Keratinocyte (primary cell): ENCODE data around the gene NREP. TPM values are rescaled to one million over a fixed set of nuclear protein-coding genes. Genes with fewer than 3 reads are reported as not detected.

Experiments used
- DNase-seq: peaks from one replicate; pipeline ENCODE4 v3.0.0-alpha.2; 2011; ENCODE audit warnings: low read depth, missing footprints, low spot score
- FAIRE-seq: peaks from 2 replicates; lab custom pipeline; 2011; peaks lifted over from hg19 to GRCh38; lab: Jason Lieb, UNC
- H2AFZ ChIP-seq: 2 replicates; pipeline ENCODE4 v1.6.0; 2012; ENCODE audit warnings: low read length, control low read depth, inconsistent platforms; ENCODE audit not compliant: control insufficient read depth
- H3K27ac ChIP-seq: 2 replicates; pipeline ENCODE4 v1.5.1; 2011; ENCODE audit warnings: low read length; ENCODE audit not compliant: control insufficient read depth, insufficient read depth
- H3K27me3 ChIP-seq: 3 replicates; pipeline ENCODE4 v1.6.0; 2011; ENCODE audit warnings: low read length; ENCODE audit not compliant: control insufficient read depth, insufficient read depth; ENCODE audit errors: extremely low read depth
- H3K36me3 ChIP-seq, 2 experiments: 2 replicates in 1 of 2; 3 replicates in 1 of 2; pipeline ENCODE4 v1.5.1; 2011; ENCODE audit warnings: low read length in 2 of 2, mild to moderate bottlenecking in 1 of 2; ENCODE audit not compliant: control insufficient read depth in 2 of 2, insufficient read depth in 2 of 2; ENCODE audit errors: extremely low read depth in 1 of 2
- H3K4me1 ChIP-seq: 3 replicates; pipeline ENCODE4 v1.5.1; 2011; ENCODE audit warnings: low read length; ENCODE audit not compliant: control insufficient read depth, insufficient read depth; ENCODE audit errors: extremely low read depth
- H3K4me2 ChIP-seq: 3 replicates; pipeline ENCODE4 v1.6.0; 2011; ENCODE audit warnings: low read depth, low read length; ENCODE audit not compliant: control insufficient read depth, insufficient read depth; ENCODE audit errors: extremely low read depth
- H3K4me3 ChIP-seq, 3 experiments: fragments of 200-600 bp in 1 of 3; sonication (generic) in 1 of 3; 2 replicates in 2 of 3; 3 replicates in 1 of 3; pipeline ENCODE4 v1.5.1; 2011 to 2016; ENCODE audit warnings: low read length in 3 of 3, mild to moderate bottlenecking in 3 of 3, control low read depth in 2 of 3, inconsistent platforms in 1 of 3, low read depth in 1 of 3, mixed read lengths in 1 of 3, mixed run types in 1 of 3, moderate library complexity in 1 of 3; ENCODE audit not compliant: control insufficient read depth in 2 of 3, insufficient read depth in 2 of 3; ENCODE audit errors: extremely low read depth in 1 of 3
- H3K79me2 ChIP-seq: 2 replicates; pipeline ENCODE4 v1.6.0; 2012; ENCODE audit warnings: low read length; ENCODE audit not compliant: control insufficient read depth, insufficient read depth
- H3K9ac ChIP-seq: 3 replicates; pipeline ENCODE4 v1.6.0; 2011; ENCODE audit warnings: low read length; ENCODE audit not compliant: control insufficient read depth, insufficient read depth; ENCODE audit errors: extremely low read depth
- H3K9me1 ChIP-seq: 3 replicates; pipeline ENCODE4 v1.6.0; 2011; ENCODE audit warnings: low read length; ENCODE audit not compliant: control insufficient read depth, insufficient read depth; ENCODE audit errors: extremely low read depth
- H3K9me3 ChIP-seq: 2 replicates; pipeline ENCODE4 v1.5.1; 2012; ENCODE audit warnings: low read depth, low read length; ENCODE audit not compliant: control insufficient read depth
- H4K20me1 ChIP-seq: 3 replicates; pipeline ENCODE4 v1.6.0; 2011; ENCODE audit warnings: low read length; ENCODE audit not compliant: control insufficient read depth, insufficient read depth; ENCODE audit errors: extremely low read depth
- CTCF ChIP-seq, 3 experiments: IDR thresholded peaks in 1 of 3; conservative IDR thresholded peaks in 1 of 3; optimal IDR thresholded peaks in 1 of 3; 2 replicates in 2 of 3; 3 replicates in 1 of 3; pipeline versions ENCODE3 to v1.5.1; 2011; ENCODE audit warnings: low read length in 3 of 3, mild to moderate bottlenecking in 3 of 3, moderate library complexity in 2 of 3, control low read depth in 1 of 3, inconsistent platforms in 1 of 3; ENCODE audit not compliant: insufficient read depth in 2 of 3; ENCODE audit errors: extremely low read depth in 1 of 3
- EZH2 ChIP-seq: IDR thresholded peaks from one replicate; pipeline ENCODE4 v1.6.1; 2012; ENCODE audit warnings: inconsistent platforms, mild to moderate bottlenecking, low read length, moderate library complexity
- dilution Hi-C: fragments of 300-500 bp; cut with MboI; formaldehyde crosslinking; loops from one replicate; pipeline ENCODE4 v1.7.0; 2020; ENCODE audit warnings: low sequenced_read_pairs; ENCODE audit not compliant: extremely low pct_ligation_motif_present
- polyA plus RNA-seq, 5 experiments: library from polyadenylated mRNA; depleted of rRNA in 3 of 5; stranded (reverse) in 3 of 5; stranded (forward) in 1 of 5; unstranded in 1 of 5; fragments of >200 nt; gene quantifications; 1 replicate in 1 of 5; 2 replicates in 3 of 5; 3 replicates in 1 of 5; pipeline versions ENCODE4 v1.2.1 to v1.2.3, GENCODE V29; 2011 to 2012; ENCODE audit warnings: missing spikeins in 2 of 5, low read depth in 1 of 5, low replicate concordance in 1 of 5

NREP gene
- polyA plus RNA-seq, 1 donor (not counting 4 experiments of a cell fraction or from before 2014, with no cell fraction given), result 9.1 TPM

- TF ChIP-seq EZH2 (no peak), CTCF (optimal IDR thresholded peaks at IDR 0.05 in 1 of 3, IDR thresholded peaks at IDR 0.05 in 1 of 3, conservative IDR thresholded peaks at IDR 0.05 in 1 of 3; ENCODE audit: extremely low read depth in 1 of 3, insufficient read depth in 2 of 3, low read length in 3 of 3) (no peak)
- DNase-seq, result no peak
- H3K27ac ChIP-seq, result no peak overlapping the region
- no peaks in the 10 kb centered on the region for H3K79me2 ChIP-seq
- no peak for FAIRE-seq
- H3K27me3 ChIP-seq, result no peaks in the 10 kb centered on the region
- no peaks in the 10 kb centered on the region for H3K4me1 ChIP-seq
- no peak overlapping the region for H3K9ac ChIP-seq
- no peaks in the 10 kb centered on the region for H4K20me1 ChIP-seq
- H3K36me3 ChIP-seq, result no peaks in the 10 kb centered on the region
- no peak overlapping the region for H2AFZ ChIP-seq
- dilution Hi-C loops, result no loop called here
- no peak overlapping the region for H3K4me2 ChIP-seq
- no peaks in the 10 kb centered on the region for H3K9me1 ChIP-seq
- no peaks in the 10 kb centered on the region for H3K9me3 ChIP-seq
- H3K4me3 ChIP-seq, result no peak overlapping the region
Measured at GRCh38 chr5:111741278-111741677, 15.7 kb downstream of the NREP start.

- TF ChIP-seq EZH2, result no peak
- no peak for TF ChIP-seq CTCF (optimal IDR thresholded peaks at IDR 0.05 in 1 of 3, IDR thresholded peaks at IDR 0.05 in 1 of 3, conservative IDR thresholded peaks at IDR 0.05 in 1 of 3; ENCODE audit: extremely low read depth in 1 of 3, insufficient read depth in 2 of 3, low read length in 3 of 3)
- Histone ChIP-seq H3K9me1 (no peaks in the 10 kb centered on the region), H3K27me3 (no peaks in the 10 kb centered on the region), H3K27ac (no peak overlapping the region), H3K79me2 (no peaks in the 10 kb centered on the region), H2AFZ (no peak overlapping the region), H3K9me3 (no peaks in the 10 kb centered on the region), H3K4me3 (no peak overlapping the region), H3K9ac (no peak overlapping the region), H3K4me1 (no peaks in the 10 kb centered on the region), H4K20me1 (no peaks in the 10 kb centered on the region), H3K36me3 (no peaks in the 10 kb centered on the region), H3K4me2 (no peak overlapping the region)
- dilution Hi-C loops, result no loop called here
- DNase-seq (no peak), FAIRE-seq (no peak)
Measured at GRCh38 chr5:111739416-111739815, 17.6 kb downstream of the NREP start.
